ENCODE data around the gene ACTR1A.

- TF ChIP-seq, protein P1, sequence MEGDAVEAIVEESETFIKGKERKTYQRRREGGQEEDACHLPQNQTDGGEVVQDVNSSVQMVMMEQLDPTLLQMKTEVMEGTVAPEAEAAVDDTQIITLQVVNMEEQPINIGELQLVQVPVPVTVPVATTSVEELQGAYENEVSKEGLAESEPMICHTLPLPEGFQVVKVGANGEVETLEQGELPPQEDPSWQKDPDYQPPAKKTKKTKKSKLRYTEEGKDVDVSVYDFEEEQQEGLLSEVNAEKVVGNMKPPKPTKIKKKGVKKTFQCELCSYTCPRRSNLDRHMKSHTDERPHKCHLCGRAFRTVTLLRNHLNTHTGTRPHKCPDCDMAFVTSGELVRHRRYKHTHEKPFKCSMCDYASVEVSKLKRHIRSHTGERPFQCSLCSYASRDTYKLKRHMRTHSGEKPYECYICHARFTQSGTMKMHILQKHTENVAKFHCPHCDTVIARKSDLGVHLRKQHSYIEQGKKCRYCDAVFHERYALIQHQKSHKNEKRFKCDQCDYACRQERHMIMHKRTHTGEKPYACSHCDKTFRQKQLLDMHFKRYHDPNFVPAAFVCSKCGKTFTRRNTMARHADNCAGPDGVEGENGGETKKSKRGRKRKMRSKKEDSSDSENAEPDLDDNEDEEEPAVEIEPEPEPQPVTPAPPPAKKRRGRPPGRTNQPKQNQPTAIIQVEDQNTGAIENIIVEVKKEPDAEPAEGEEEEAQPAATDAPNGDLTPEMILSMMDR (IDR thresholded peaks at IDR 0.05): no peak
- no peak for TF ChIP-seq ZFX (IDR thresholded peaks at IDR 0.05; ENCODE audit: borderline replicate concordance)
These were observed 38.5 kb downstream of the ACTR1A start for GRCh38 chr10:102463983-102464382.

All from 22Rv1 (cell line).